IMR-90 (cell line): Measurements from ENCODE around the gene UST. TPM values are rescaled to one million over a fixed set of nuclear protein-coding genes. Genes with fewer than 3 reads are reported as not detected.

Experiments used
- ATAC-seq: fragments of 200-7000 bp; cut with Tn5 transposase; 2 replicates; pipeline ENCODE4 v1.9.1; 2020; ENCODE audit warnings: low read depth, mild to moderate bottlenecking, moderate library complexity
- BruUV-seq: library from RNA; stranded (reverse); fragments of 400-500 nt; replicated peaks from 2 replicates; lab custom pipeline; 2021; lab: Mats Ljungman, UMichigan
- CTCF ChIA-PET: fragments of 300-600 bp; formaldehyde crosslinking; extraction: SDS; loops from one replicate; lab custom pipeline; 2021; ENCODE audit warnings: antibody characterized with exemption; lab: Yijun Ruan, JAX
- POLR2A ChIA-PET: fragments of 300-600 bp; sonication (Branson Sonifier 250); formaldehyde crosslinking; loops from one replicate; lab custom pipeline; 2022; ENCODE audit warnings: antibody characterized with exemption; ENCODE audit not compliant: unreplicated experiment; lab: Charles Lee
- DNase-seq: peaks from one replicate; pipeline ENCODE4 v3.0.0; 2013
- H2AFZ ChIP-seq: replicated peaks from 2 replicates; pipeline ENCODE3; 2013; ENCODE audit warnings: low read length, mild to moderate bottlenecking; ENCODE audit not compliant: poor library complexity
- H2AK5ac ChIP-seq: 2 replicates; pipeline ENCODE4 v1.6.1; 2013; ENCODE audit warnings: low read depth, low read length, inconsistent platforms
- H2AK9ac ChIP-seq: replicated peaks from 2 replicates; pipeline ENCODE3; 2013; ENCODE audit warnings: mild to moderate bottlenecking, low read depth, low read length, moderate library complexity; ENCODE audit not compliant: poor library complexity
- H2BK120ac ChIP-seq: 2 replicates; pipeline ENCODE4 v1.6.1; 2013; ENCODE audit warnings: low read depth, low read length, inconsistent platforms
- H2BK15ac ChIP-seq: 3 replicates; pipeline ENCODE4 v1.6.1; 2013; ENCODE audit warnings: low read depth, low read length, inconsistent platforms
- H2BK20ac ChIP-seq: 2 replicates; pipeline ENCODE4 v1.6.1; 2013; ENCODE audit warnings: low read depth, mild to moderate bottlenecking, inconsistent platforms, low read length, moderate library complexity
- H2BK5ac ChIP-seq: 2 replicates; pipeline ENCODE4 v1.6.1; 2013; ENCODE audit warnings: mild to moderate bottlenecking, low read depth, low read length, inconsistent platforms; ENCODE audit not compliant: poor library complexity, severe bottlenecking
- H3K14ac ChIP-seq: replicated peaks from 2 replicates; pipeline ENCODE4 v1.6.1; 2013; ENCODE audit warnings: low read depth, low read length, inconsistent platforms
- H3K18ac ChIP-seq: 2 replicates; pipeline ENCODE4 v1.6.1; 2013; ENCODE audit warnings: low read depth, low read length, control low read depth
- H3K23ac ChIP-seq: 2 replicates; pipeline ENCODE4 v1.6.1; 2013; ENCODE audit warnings: low read depth, low read length, inconsistent platforms
- H3K27ac ChIP-seq: 2 replicates; pipeline ENCODE4 v1.5.1; 2013; ENCODE audit warnings: mild to moderate bottlenecking, control low read depth, low read length; ENCODE audit not compliant: insufficient read depth
- H3K27me3 ChIP-seq: 2 replicates; pipeline ENCODE4 v1.6.1; 2013; ENCODE audit warnings: low read length; ENCODE audit not compliant: control insufficient read depth, insufficient read depth
- H3K36me3 ChIP-seq: 2 replicates; pipeline ENCODE4 v1.6.1; 2013; ENCODE audit warnings: low read length, mixed read lengths; ENCODE audit not compliant: control insufficient read depth, insufficient read depth
- H3K4ac ChIP-seq: 2 replicates; pipeline ENCODE4 v1.6.1; 2013; ENCODE audit warnings: low read depth, low read length, inconsistent platforms
- H3K4me1 ChIP-seq: 2 replicates; pipeline ENCODE4 v1.6.1; 2013; ENCODE audit warnings: low read length, mixed read lengths; ENCODE audit not compliant: control insufficient read depth, insufficient read depth
- H3K4me2 ChIP-seq: 2 replicates; pipeline ENCODE4 v1.6.1; 2013; ENCODE audit warnings: low read depth, mild to moderate bottlenecking, control low read depth, low read length, moderate library complexity
- H3K4me3 ChIP-seq: 2 replicates; pipeline ENCODE4 v1.5.1; 2013; ENCODE audit warnings: low read depth, mild to moderate bottlenecking, control low read depth, low read length, moderate library complexity; ENCODE audit not compliant: insufficient read depth
- H3K56ac ChIP-seq: 2 replicates; pipeline ENCODE4 v1.6.1; 2013; ENCODE audit warnings: low read length, inconsistent platforms; ENCODE audit not compliant: insufficient read depth; ENCODE audit errors: extremely low read depth
- H3K79me1 ChIP-seq, 2 experiments: 2 replicates each; pipeline ENCODE4 v1.6.1; 2013; ENCODE audit warnings: low read length in 2 of 2, inconsistent platforms in 1 of 2, low read depth in 1 of 2
- H3K9ac ChIP-seq: 2 replicates; pipeline ENCODE4 v1.6.1; 2013; ENCODE audit warnings: low read depth, low read length, control low read depth
- H3K9me1 ChIP-seq: 2 replicates; pipeline ENCODE4 v1.6.1; 2013; ENCODE audit warnings: low read length, inconsistent platforms; ENCODE audit not compliant: insufficient read depth
- H3K9me3 ChIP-seq: 2 replicates; pipeline ENCODE4 v1.6.1; 2013; ENCODE audit warnings: low read length; ENCODE audit not compliant: control insufficient read depth, insufficient read depth
- H4K20me1 ChIP-seq: 2 replicates; pipeline ENCODE4 v1.6.1; 2013; ENCODE audit warnings: low read length, inconsistent platforms; ENCODE audit not compliant: insufficient read depth
- H4K5ac ChIP-seq: 2 replicates; pipeline ENCODE4 v1.6.1; 2013; ENCODE audit warnings: mild to moderate bottlenecking, low read depth, low read length, control low read depth
- H4K8ac ChIP-seq, 2 experiments: 2 replicates each; pipeline ENCODE4 v1.6.1; 2013; ENCODE audit warnings: low read depth in 2 of 2, low read length in 2 of 2, control low read depth in 1 of 2, inconsistent platforms in 1 of 2
- H4K91ac ChIP-seq: 2 replicates; pipeline ENCODE4 v1.6.1; 2013; ENCODE audit warnings: low read depth, low read length, inconsistent platforms; ENCODE audit not compliant: insufficient read depth
- BHLHE40 ChIP-seq: fragments of 150-350 bp; IDR thresholded peaks from 2 replicates; pipeline ENCODE4 v1.6.1; 2016; ENCODE audit warnings: mild to moderate bottlenecking, low read depth, low read length
- CHD1 ChIP-seq: IDR thresholded peaks from 2 replicates; pipeline ENCODE4 v1.6.1; 2012; ENCODE audit warnings: low read depth, low read length, improper control_type of control experiment
- NFE2L2 ChIP-seq: fragments of 150-350 bp; IDR thresholded peaks from 2 replicates; pipeline ENCODE4 v1.6.1; 2016; ENCODE audit warnings: low read depth, mild to moderate bottlenecking, low read length
- POLR2A ChIP-seq: IDR thresholded peaks from 2 replicates; pipeline ENCODE4 v1.6.1; 2012; ENCODE audit warnings: mild to moderate bottlenecking, low read depth, low read length
- RAD21 ChIP-seq: IDR thresholded peaks from 2 replicates; pipeline ENCODE4 v1.6.1; 2012; ENCODE audit warnings: low read length, improper control_type of control experiment
- SMC3 ChIP-seq: fragments of 150-350 bp; IDR thresholded peaks from 2 replicates; pipeline ENCODE4 v1.6.1; 2016; ENCODE audit warnings: low read depth, mild to moderate bottlenecking, antibody characterized with exemption, low read length, moderate library complexity
- WGBS, 2 experiments: methylation state at CpG; one replicate each; pipeline versions ENCODE4 v1.1.5 to v1.1.7; 2013; ENCODE audit warnings: missing lambda C conversion rate in 2 of 2; ENCODE audit not compliant: insufficient read length in 1 of 2; ENCODE audit errors: extremely low coverage in 2 of 2; 5-methylcytosine and 5-hydroxymethylcytosine counted together
- dilution Hi-C: fragments of 300-500 bp; cut with HindIII; formaldehyde crosslinking; loops from one replicate; pipeline ENCODE4 v1.14.3; 2018; ENCODE audit warnings: low sequenced_read_pairs; ENCODE audit not compliant: unreplicated experiment
- in situ Hi-C: fragments of 300-500 bp; cut with MboI; formaldehyde crosslinking; loops from 3 replicates; pipeline ENCODE4 v1.14.3; 2019; ENCODE audit warnings: low sequenced_read_pairs, inconsistent platforms, mixed read lengths
- intact Hi-C: fragments of 100-400 bp; cut with micrococcal nuclease; formaldehyde crosslinking; loops from 2 replicates; pipeline ENCODE4 v1.10.0; 2022
- polyA plus RNA-seq, 3 experiments: library from polyadenylated mRNA; depleted of rRNA; stranded (reverse); fragments of >200 nt; gene quantifications; 2 replicates each; pipeline ENCODE4 v1.2.3, GENCODE V29; 2012; ENCODE audit warnings: low replicate concordance in 1 of 3
- total RNA-seq: library from RNA; depleted of rRNA; stranded (reverse); fragments of >200 nt; gene quantifications from 2 replicates; pipeline ENCODE4 v1.2.3, GENCODE V29; 2012
- TF ChIP-seq, protein P1 (sequence below): fragments of 150-350 bp; IDR thresholded peaks from 2 replicates; pipeline ENCODE4 v1.6.1; 2017; ENCODE audit warnings: mild to moderate bottlenecking, antibody characterized with exemption, low read length, low read depth
- TF ChIP-seq, protein P2 (sequence below): conservative IDR thresholded peaks from 2 replicates; pipeline ENCODE4 v1.5.1; 2012; ENCODE audit warnings: mild to moderate bottlenecking, low read depth, low read length, improper control_type of control experiment

Gene UST
- total and polyA plus RNA-seq, 2 of the 4 experiments (the other 2 are of a cell fraction) = 7.7 to 13.8 TPM

DNA sequence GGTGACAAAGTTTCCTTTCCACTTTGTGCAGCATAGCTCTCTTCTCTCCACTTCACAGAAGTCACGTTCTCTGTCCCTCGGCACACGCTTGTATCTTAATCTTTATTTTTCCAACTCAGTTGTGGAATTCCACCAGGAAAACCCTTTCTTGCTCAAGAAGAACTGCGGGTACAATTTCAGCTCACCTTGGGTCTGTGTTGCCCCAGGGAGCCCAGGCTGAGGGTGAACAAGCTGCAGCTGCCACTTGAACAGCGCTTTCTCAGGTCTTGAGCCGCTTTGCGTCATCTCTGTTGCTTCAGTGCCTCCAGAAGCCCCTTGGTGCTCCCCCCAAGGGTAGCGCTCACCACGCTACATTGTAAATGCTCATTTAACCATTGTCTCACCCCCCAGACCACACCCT lies 341.5 kb downstream of the UST start:
- Histone ChIP-seq H3K9me3 (no peaks in the 10 kb centered on the region), H3K4me3 (no peak overlapping the region), H3K14ac (no peak overlapping the region), H2BK120ac (no peak overlapping the region), H2BK15ac (no peak overlapping the region), H2BK20ac (no peak overlapping the region), H3K27ac (no peak overlapping the region), H3K27me3 (peaks cover 28% of the 10 kb centered on the region), H2AK5ac (no peak overlapping the region), H2BK5ac (no peak overlapping the region), H3K4me1 (peaks cover under 1% of the 10 kb centered on the region; the same call in 1 of the 2 replicates), H4K91ac (no peak overlapping the region), H3K56ac (no peak overlapping the region), H3K4me2 (no peak overlapping the region), H4K20me1 (peaks cover 2% of the 10 kb centered on the region; the same call in 1 of the 2 replicates), H4K5ac (no peak overlapping the region), H2AFZ (no peak overlapping the region), H3K23ac (no peak overlapping the region), H3K18ac (no peak overlapping the region), H3K9ac (no peak overlapping the region), H3K36me3 (no peaks in the 10 kb centered on the region), H4K8ac (no peak overlapping the region), H3K9me1 (no peaks in the 10 kb centered on the region), H3K79me1 (no peaks in the 10 kb centered on the region), H2AK9ac (no peak overlapping the region), H3K4ac (no peak overlapping the region)
- DNase-seq (no peak), ATAC-seq (no peak)
- in situ Hi-C loops = no loop called here
- dilution Hi-C loops = no loop called here
- TF ChIP-seq CHD1 = no peak
- no peak for TF ChIP-seq BHLHE40
- no peak for TF ChIP-seq POLR2A
- no peak for TF ChIP-seq RAD21
- TF ChIP-seq NFE2L2 = no peak
- TF ChIP-seq, protein P1, sequence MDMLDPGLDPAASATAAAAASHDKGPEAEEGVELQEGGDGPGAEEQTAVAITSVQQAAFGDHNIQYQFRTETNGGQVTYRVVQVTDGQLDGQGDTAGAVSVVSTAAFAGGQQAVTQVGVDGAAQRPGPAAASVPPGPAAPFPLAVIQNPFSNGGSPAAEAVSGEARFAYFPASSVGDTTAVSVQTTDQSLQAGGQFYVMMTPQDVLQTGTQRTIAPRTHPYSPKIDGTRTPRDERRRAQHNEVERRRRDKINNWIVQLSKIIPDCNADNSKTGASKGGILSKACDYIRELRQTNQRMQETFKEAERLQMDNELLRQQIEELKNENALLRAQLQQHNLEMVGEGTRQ = no peak
- TF ChIP-seq, protein P2, sequence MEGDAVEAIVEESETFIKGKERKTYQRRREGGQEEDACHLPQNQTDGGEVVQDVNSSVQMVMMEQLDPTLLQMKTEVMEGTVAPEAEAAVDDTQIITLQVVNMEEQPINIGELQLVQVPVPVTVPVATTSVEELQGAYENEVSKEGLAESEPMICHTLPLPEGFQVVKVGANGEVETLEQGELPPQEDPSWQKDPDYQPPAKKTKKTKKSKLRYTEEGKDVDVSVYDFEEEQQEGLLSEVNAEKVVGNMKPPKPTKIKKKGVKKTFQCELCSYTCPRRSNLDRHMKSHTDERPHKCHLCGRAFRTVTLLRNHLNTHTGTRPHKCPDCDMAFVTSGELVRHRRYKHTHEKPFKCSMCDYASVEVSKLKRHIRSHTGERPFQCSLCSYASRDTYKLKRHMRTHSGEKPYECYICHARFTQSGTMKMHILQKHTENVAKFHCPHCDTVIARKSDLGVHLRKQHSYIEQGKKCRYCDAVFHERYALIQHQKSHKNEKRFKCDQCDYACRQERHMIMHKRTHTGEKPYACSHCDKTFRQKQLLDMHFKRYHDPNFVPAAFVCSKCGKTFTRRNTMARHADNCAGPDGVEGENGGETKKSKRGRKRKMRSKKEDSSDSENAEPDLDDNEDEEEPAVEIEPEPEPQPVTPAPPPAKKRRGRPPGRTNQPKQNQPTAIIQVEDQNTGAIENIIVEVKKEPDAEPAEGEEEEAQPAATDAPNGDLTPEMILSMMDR = no peak
- no peak for TF ChIP-seq SMC3
- 100% methylated on average over 7 of the region's 9 CpGs; no CpG with 5 or more reads in 1 of the 2 experiments for WGBS, 2 experiments
- BruUV-seq = no TSS peak
- CTCF ChIA-PET = interaction anchor here (1.8 kb wide), 1 partner anchor 344 kb away, joined by 11 read pairs; no protein-coding TSS in a partner anchor
- intact Hi-C loops = no loop called here
- POLR2A ChIA-PET = no interaction called here
